ENCODE data around the gene RPGR. TPM values are rescaled to one million over a fixed set of nuclear protein-coding genes. Genes with fewer than 3 reads are reported as not detected.

RPGR gene
- total RNA-seq, 1 experiment from 2014 or later: 5.0 TPM

DNA sequence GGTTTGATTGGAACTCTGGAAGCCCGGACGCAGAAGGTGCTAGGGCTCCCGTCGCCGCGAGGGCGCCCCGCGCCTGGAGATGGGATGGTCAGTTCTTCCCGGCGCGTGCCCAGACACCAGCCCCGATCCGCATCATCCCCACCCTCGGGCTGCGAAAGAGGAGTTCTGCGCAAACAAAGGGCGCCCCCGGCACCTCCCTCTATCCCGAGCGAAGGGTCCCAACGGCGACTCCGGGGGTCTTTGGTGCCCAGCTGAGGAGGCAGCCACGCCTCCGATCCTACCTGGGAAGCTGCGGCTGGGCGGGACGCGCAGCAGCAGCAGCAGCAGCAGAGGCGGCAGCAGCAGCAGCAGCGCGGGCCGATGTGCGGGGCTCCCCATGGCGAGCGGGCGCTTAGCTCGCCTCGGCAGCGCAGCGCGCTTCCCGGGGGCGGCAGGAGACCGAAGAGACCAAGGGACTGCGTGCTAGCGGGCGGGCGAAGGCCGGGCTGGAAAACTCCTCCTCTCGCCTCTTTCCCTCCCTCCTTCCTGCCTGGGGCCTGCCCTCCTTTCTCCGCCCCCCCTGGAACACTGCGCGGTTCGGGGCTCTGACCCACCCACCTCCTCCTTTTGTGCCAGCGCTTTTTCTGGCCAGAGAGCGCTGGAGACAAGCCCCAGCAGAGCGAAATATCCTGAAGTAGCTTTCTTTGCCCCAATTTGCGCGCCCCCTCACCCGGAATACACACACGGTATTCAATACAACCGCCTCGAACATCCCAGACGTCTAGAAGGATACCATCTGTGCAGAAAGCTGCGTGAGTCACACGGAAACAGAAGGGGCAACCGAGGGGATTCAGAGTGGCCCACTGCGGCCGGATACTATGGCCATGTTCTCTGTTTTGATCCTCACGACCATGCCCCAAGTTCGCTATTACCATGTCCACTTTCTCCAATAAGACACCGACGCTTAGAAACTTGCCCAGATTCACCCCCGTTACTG lies 106.6 kb downstream of the RPGR start, which contains the start of gene SRPX:
TSS of gene SRPX (minus strand) at position 457 of the 976 bp plus-strand sequence. CDS start at position 378, 79 bp downstream.
- DNase-seq (ENCODE audit: low read depth): peak; percentile 24
- in situ Hi-C loops (cut with HindIII; ENCODE audit: low pct_unique_long_range_greater_than_20kb, low sequenced_read_pairs): no loop called here

DNA sequence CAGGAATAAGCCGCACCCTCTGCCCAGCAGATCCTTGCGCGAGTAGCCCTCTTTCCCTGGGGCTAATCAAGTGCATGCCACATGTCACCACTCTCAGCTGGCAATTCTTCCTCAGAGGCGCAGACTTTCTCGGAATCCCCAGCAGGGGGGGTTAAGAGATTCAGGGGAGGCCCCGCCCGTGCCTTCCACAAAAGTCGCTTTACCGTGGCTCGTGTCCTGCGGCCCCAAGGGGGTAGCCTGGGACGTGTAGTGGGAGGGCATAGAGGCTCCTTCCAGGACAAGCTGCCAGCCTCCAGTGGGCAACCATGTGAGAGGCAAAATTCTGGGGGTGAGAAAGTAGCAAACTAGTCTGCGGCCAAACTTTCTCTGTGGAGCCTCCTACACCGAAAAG lies 107.3 kb downstream of the RPGR start:
- peak; percentile 55 for DNase-seq (ENCODE audit: low read depth)
- in situ Hi-C loops (cut with HindIII; ENCODE audit: low pct_unique_long_range_greater_than_20kb, low sequenced_read_pairs): no loop called here

Other genes starting within 250 kb of the RPGR start
- 7.1 and 22.4 TPM in 2 replicates for gene SRPX, start 106.6 kb downstream of the RPGR start, total RNA-seq (2014; rRNA removed; shearing (Covaris generic); ENCODE audit: low replicate concordance)
- gene OTC, start 25.1 kb upstream of the RPGR start, total RNA-seq (2014; rRNA removed; shearing (Covaris generic); ENCODE audit: low replicate concordance): not detected in 2 replicates
- 0.17 TPM in 1 of 2 replicates, not detected in the other for gene TSPAN7, start 234.0 kb upstream of the RPGR start, total RNA-seq (2014; rRNA removed; shearing (Covaris generic); ENCODE audit: low replicate concordance)